A673 (cell line): ENCODE data around the gene KLHL4. TPM values are rescaled to one million over a fixed set of nuclear protein-coding genes. Genes with fewer than 3 reads are reported as not detected.

Experiments
- BruUV-seq: library from RNA; stranded (reverse); fragments of 400-500 nt; replicated peaks from 2 replicates; lab custom pipeline; 2021; lab: Mats Ljungman, UMichigan
- CTCF ChIA-PET: fragments of 300-600 bp; sonication (Branson Sonifier 250); formaldehyde crosslinking; loops from one replicate; lab custom pipeline; 2022; ENCODE audit warnings: antibody characterized with exemption; lab: Charles Lee
- POLR2A ChIA-PET: fragments of 300-600 bp; sonication (Branson Sonifier 250); formaldehyde crosslinking; loops from one replicate; lab custom pipeline; 2022; ENCODE audit warnings: antibody characterized with exemption; ENCODE audit not compliant: low non-redundant PET; lab: Charles Lee
- DNase-seq: peaks from one replicate; pipeline ENCODE4 v3.0.0-alpha.2; 2015; ENCODE audit warnings: low spot score
- H3K27ac ChIP-seq: fragments of 200-600 bp; sonication (generic); 2 replicates; pipeline ENCODE4 v1.5.1; 2016; ENCODE audit warnings: mixed run types, low read depth, mild to moderate bottlenecking, mixed read lengths, antibody characterized with exemption, low read length; ENCODE audit not compliant: poor library complexity, severe bottlenecking
- H3K27me3 ChIP-seq: fragments of 200-600 bp; sonication (generic); replicated peaks from 2 replicates; pipeline ENCODE4 v1.6.1; 2017; ENCODE audit warnings: mixed run types, low read depth, mild to moderate bottlenecking, mixed read lengths, antibody characterized with exemption, low read length; ENCODE audit not compliant: insufficient read depth, poor library complexity
- H3K36me3 ChIP-seq: fragments of 200-600 bp; sonication (generic); 2 replicates; pipeline ENCODE4 v1.6.1; 2016; ENCODE audit warnings: mixed run types, mild to moderate bottlenecking, mixed read lengths, antibody characterized with exemption, low read length; ENCODE audit not compliant: insufficient read depth, poor library complexity, severe bottlenecking
- H3K4me1 ChIP-seq: fragments of 200-600 bp; sonication (generic); 2 replicates; pipeline ENCODE4 v1.6.1; 2017; ENCODE audit warnings: mixed run types, mild to moderate bottlenecking, mixed read lengths, antibody characterized with exemption, low read length; ENCODE audit not compliant: insufficient read depth, poor library complexity, severe bottlenecking
- H3K4me3 ChIP-seq: fragments of 200-600 bp; sonication (generic); 2 replicates; pipeline ENCODE4 v1.5.1; 2016; ENCODE audit warnings: low read depth, mixed run types, mild to moderate bottlenecking, mixed read lengths, low read length; ENCODE audit not compliant: poor library complexity, severe bottlenecking
- H3K9me3 ChIP-seq: fragments of 200-600 bp; sonication (generic); 2 replicates; pipeline ENCODE4 v1.6.1; 2016; ENCODE audit warnings: mixed run types, low read depth, mild to moderate bottlenecking, mixed read lengths, antibody characterized with exemption, low read length; ENCODE audit not compliant: poor library complexity, severe bottlenecking
- CTCF ChIP-seq: fragments of 300-800, 200-600 bp; sonication (generic); conservative IDR thresholded peaks from 2 replicates; pipeline ENCODE4 v1.5.1; 2017; ENCODE audit warnings: low read depth, mild to moderate bottlenecking, antibody characterized with exemption, low read length, moderate library complexity, mixed read lengths
- EZH2 ChIP-seq: fragments of 200-600 bp; sonication (generic); IDR thresholded peaks from 2 replicates; pipeline ENCODE4 v1.6.1; 2017; ENCODE audit warnings: borderline replicate concordance, low read depth, mild to moderate bottlenecking, mixed read lengths, antibody characterized with exemption, low read length; ENCODE audit not compliant: poor library complexity, severe bottlenecking
- intact Hi-C: fragments of 100-400 bp; cut with micrococcal nuclease; formaldehyde crosslinking; loops from one replicate; pipeline ENCODE4 v1.10.0; 2022; ENCODE audit not compliant: unreplicated experiment
- total RNA-seq: library from RNA; stranded (reverse); gene quantifications from 2 replicates; pipeline ENCODE4 v1.2.3, GENCODE V29; 2021

KLHL4 gene
- total RNA-seq, 1 experiment from 2014 or later = 0.34 TPM

DNA sequence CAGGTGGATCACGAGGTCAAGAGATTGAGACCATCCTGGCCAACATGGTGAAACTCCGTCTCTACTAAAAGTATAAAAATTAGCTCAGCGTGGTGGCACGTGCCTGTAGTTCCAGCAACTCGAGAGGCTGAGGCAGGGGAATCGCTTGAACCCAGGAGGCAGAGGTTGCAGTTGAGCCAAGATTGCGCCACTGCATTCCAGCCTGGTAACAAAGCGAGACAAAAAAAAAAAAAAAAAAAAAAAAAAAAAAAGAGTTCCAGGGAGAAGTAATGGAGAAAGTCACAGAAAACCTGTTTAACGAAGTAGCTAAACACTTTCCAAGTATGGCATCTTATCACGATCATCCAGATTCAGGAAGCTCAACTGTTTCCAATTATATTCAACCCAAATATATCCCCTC, 10.9 kb downstream of the KLHL4 start:
- POLR2A ChIA-PET = no interaction called here
- intact Hi-C loops = no loop called here
- no peak for DNase-seq
- no peak overlapping the region for H3K27ac ChIP-seq
- CTCF ChIA-PET = no interaction called here
- H3K27me3 ChIP-seq = no peaks in the 10 kb centered on the region
- no TSS peak for BruUV-seq
- no peaks in the 10 kb centered on the region for H3K4me1 ChIP-seq
- no peaks in the 10 kb centered on the region for H3K9me3 ChIP-seq
- no peaks in the 10 kb centered on the region for H3K36me3 ChIP-seq
- H3K4me3 ChIP-seq = no peak overlapping the region
- TF ChIP-seq EZH2 (no peak), CTCF (no peak)

GRCh38 chrX:87571964-87572363, 54.4 kb downstream of the KLHL4 start:
- no peak for DNase-seq
- no peak overlapping the region for H3K4me3 ChIP-seq
- CTCF ChIA-PET = no interaction called here
- no TSS peak for BruUV-seq
- POLR2A ChIA-PET = no interaction called here
- intact Hi-C loops = no loop called here
- no peak overlapping the region for H3K27ac ChIP-seq
- no peaks in the 10 kb centered on the region for H3K36me3 ChIP-seq
- no peaks in the 10 kb centered on the region for H3K9me3 ChIP-seq
- H3K27me3 ChIP-seq = no peaks in the 10 kb centered on the region
- TF ChIP-seq CTCF (no peak), EZH2 (no peak)
- H3K4me1 ChIP-seq = no peaks in the 10 kb centered on the region

DNA sequence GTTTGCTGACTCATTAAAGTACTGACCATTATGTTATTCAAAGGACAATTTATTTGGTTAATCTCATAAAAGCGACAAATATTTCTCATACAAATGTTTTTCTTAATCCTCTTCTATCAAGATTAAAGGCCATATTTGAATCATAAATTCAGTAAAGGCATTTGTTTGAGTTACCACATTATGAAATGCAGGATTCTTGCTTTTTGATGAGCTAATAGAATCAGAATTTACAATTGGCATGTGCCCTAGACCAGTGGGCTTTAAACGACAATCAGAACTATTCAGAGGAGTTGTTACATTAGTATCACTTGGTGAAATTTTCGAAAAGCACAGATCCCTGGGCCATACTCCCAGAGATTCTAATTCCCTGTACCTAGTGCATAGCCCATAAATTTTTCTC, 55.3 kb downstream of the KLHL4 start:
- ChIA-PET CTCF (no interaction called here), POLR2A (no interaction called here)
- Histone ChIP-seq H3K4me3 (no peak overlapping the region), H3K36me3 (no peaks in the 10 kb centered on the region), H3K27me3 (no peaks in the 10 kb centered on the region), H3K9me3 (no peaks in the 10 kb centered on the region), H3K27ac (no peak overlapping the region), H3K4me1 (no peaks in the 10 kb centered on the region)
- no peak for DNase-seq
- no TSS peak for BruUV-seq
- TF ChIP-seq EZH2 (no peak), CTCF (no peak)
- intact Hi-C loops = no loop called here
